Common myeloid progenitor, CD34-positive (primary cell): ENCODE data around the gene ZDHHC7.

Experiments
- CTCF ChIA-PET: fragments of 350-600 bp; sonication (Branson Sonifier 250); formaldehyde crosslinking; loops from one replicate; lab custom pipeline; 2021; ENCODE audit warnings: antibody characterized with exemption; lab: Charles Lee
- POLR2A ChIA-PET: fragments of 350-600 bp; sonication (Branson Sonifier 250); formaldehyde crosslinking; loops from one replicate; lab custom pipeline; 2021; ENCODE audit warnings: antibody characterized with exemption; lab: Charles Lee
- DNase-seq, 3 donors: peaks; one replicate each; pipeline versions ENCODE4 v3.0.0 to v3.0.0-alpha.2; 2013
- H3K27ac ChIP-seq, 2 experiments: 1 replicate in 1 of 2; 2 replicates in 1 of 2; pipeline ENCODE4 v1.7.0; 2013; ENCODE audit warnings: inconsistent platforms in 2 of 2, low read length in 2 of 2, mild to moderate bottlenecking in 2 of 2, low read depth in 1 of 2, moderate library complexity in 1 of 2; ENCODE audit not compliant: severe bottlenecking in 2 of 2, insufficient read depth in 1 of 2, poor library complexity in 1 of 2
- H3K27me3 ChIP-seq, 5 experiments: replicated peaks in 2 of 5; 1 replicate in 3 of 5; 2 replicates in 2 of 5; pipeline versions ENCODE4 v1.6.1 to v1.7.0; 2013; ENCODE audit warnings: low read length in 4 of 5, mild to moderate bottlenecking in 2 of 5, moderate library complexity in 2 of 5, inconsistent platforms in 1 of 5; ENCODE audit not compliant: insufficient read depth in 5 of 5, control insufficient read depth in 4 of 5
- H3K36me3 ChIP-seq, 4 experiments: 1 replicate in 2 of 4; 2 replicates in 2 of 4; pipeline versions ENCODE4 v1.6.1 to v1.7.0; 2013; ENCODE audit warnings: low read length in 3 of 4, control low read depth in 1 of 4, mild to moderate bottlenecking in 1 of 4; ENCODE audit not compliant: control insufficient read depth in 4 of 4, insufficient read depth in 4 of 4
- H3K4me1 ChIP-seq, 4 experiments: 1 replicate in 3 of 4; 2 replicates in 1 of 4; pipeline versions ENCODE4 v1.6.1 to v1.7.1; 2013; ENCODE audit warnings: low read length in 3 of 4, mild to moderate bottlenecking in 3 of 4, control low read depth in 1 of 4, inconsistent platforms in 1 of 4, moderate library complexity in 1 of 4; ENCODE audit not compliant: control insufficient read depth in 4 of 4, insufficient read depth in 4 of 4; ENCODE audit errors: control extremely low read depth in 1 of 4
- H3K4me3 ChIP-seq, 7 experiments: 1 replicate in 4 of 7; 2 replicates in 3 of 7; pipeline versions ENCODE4 v1.5.1 to v1.7.0; 2013; ENCODE audit warnings: mild to moderate bottlenecking in 7 of 7, low read length in 6 of 7, moderate library complexity in 6 of 7, inconsistent platforms in 2 of 7, low read depth in 2 of 7, control low read depth in 1 of 7; ENCODE audit not compliant: insufficient read depth in 4 of 7, control insufficient read depth in 1 of 7; ENCODE audit errors: extremely low read depth in 1 of 7
- H3K9me3 ChIP-seq, 5 experiments: 1 replicate in 4 of 5; 2 replicates in 1 of 5; pipeline versions ENCODE4 v1.6.1 to v1.7.1; 2013; ENCODE audit warnings: low read length in 4 of 5, mild to moderate bottlenecking in 2 of 5, inconsistent platforms in 1 of 5, low read depth in 1 of 5, moderate library complexity in 1 of 5; ENCODE audit not compliant: control insufficient read depth in 4 of 5, insufficient read depth in 2 of 5; ENCODE audit errors: control extremely low read depth in 1 of 5
- WGBS: methylation state at CpG from one replicate; pipeline ENCODE4 v1.1.5; 2013; ENCODE audit not compliant: insufficient coverage; 5-methylcytosine and 5-hydroxymethylcytosine counted together

The ZDHHC7 gene

GRCh38 chr16:84989749-84990620 lies 21.4 kb downstream of the ZDHHC7 start:
- ChIA-PET POLR2A (interaction anchor here (0.6 kb wide), 1 partner anchor 22 kb away, joined by 4 read pairs; the partner anchor contains the start of gene ZDHHC7), CTCF (interaction anchor here (1.1 to 2.9 kb wide), 7 partner anchors 9 to 237 kb away, joined by 3 to 9 read pairs (median 3); no protein-coding TSS in a partner anchor)
- H3K36me3 ChIP-seq, result peaks cover 18 to 81% (median 54%) of the 10 kb centered on the region in 4 experiments
- no peaks in the 10 kb centered on the region for H3K4me1 ChIP-seq
- no peaks in the 10 kb centered on the region for H3K9me3 ChIP-seq
- H3K4me3 ChIP-seq, result no peak overlapping the region
- no peaks in the 10 kb centered on the region for H3K27me3 ChIP-seq
- no peak overlapping the region for H3K27ac ChIP-seq
- WGBS, result 94% methylated on average over 27 of the region's 27 CpGs
- DNase-seq, result no peak

- ChIA-PET CTCF (interaction anchor here (1.1 to 2.9 kb wide), 2 partner anchors 16 to 63 kb away, joined by 3 to 9 read pairs; no protein-coding TSS in a partner anchor), POLR2A (no interaction called here)
- no peak for DNase-seq
- no peak overlapping the region for H3K4me3 ChIP-seq
- no peak overlapping the region for H3K27ac ChIP-seq
- peaks cover 0 to 3% (median under 1%) of the 10 kb centered on the region in 4 experiments for H3K4me1 ChIP-seq
- H3K9me3 ChIP-seq, result no peaks in the 10 kb centered on the region
- H3K36me3 ChIP-seq, result peaks cover 12 to 74% (median 47%) of the 10 kb centered on the region in 4 experiments
- WGBS, result 97% methylated on average over 9 of the region's 16 CpGs
- no peaks in the 10 kb centered on the region for H3K27me3 ChIP-seq
Observed at GRCh38 chr16:84988328-84989080, 22.8 kb downstream of the ZDHHC7 start.

- H3K27ac ChIP-seq, result no peak overlapping the region
- POLR2A ChIA-PET, result no interaction called here
- DNase-seq, result no peak
- no peak overlapping the region for H3K4me3 ChIP-seq
- no peaks in the 10 kb centered on the region for H3K27me3 ChIP-seq
- CTCF ChIA-PET, result no interaction called here
- no peaks in the 10 kb centered on the region for H3K9me3 ChIP-seq
- 100% methylated on average over 1 of the region's 1 CpG for WGBS
- peaks cover 12 to 71% (median 43%) of the 10 kb centered on the region in 4 experiments for H3K36me3 ChIP-seq
- H3K4me1 ChIP-seq, result peaks cover 0 to 14% (median 6%) of the 10 kb centered on the region in 4 experiments
Observed at GRCh38 chr16:84986879-84987278, 24.5 kb downstream of the ZDHHC7 start.

- Histone ChIP-seq H3K4me1 (peaks cover 0 to 14% (median 6%) of the 10 kb centered on the region in 4 experiments), H3K4me3 (no peak overlapping the region), H3K27ac (no peak overlapping the region), H3K27me3 (no peaks in the 10 kb centered on the region), H3K9me3 (no peaks in the 10 kb centered on the region), H3K36me3 (peaks cover 16 to 76% (median 50%) of the 10 kb centered on the region in 4 experiments)
- ChIA-PET CTCF (no interaction called here), POLR2A (no interaction called here)
- 97% methylated on average over 22 of the region's 22 CpGs for WGBS
- DNase-seq, result no peak
Observed at GRCh38 chr16:84986102-84986501, 25.2 kb downstream of the ZDHHC7 start.

- POLR2A ChIA-PET, result no interaction called here
- Histone ChIP-seq H3K27me3 (no peaks in the 10 kb centered on the region), H3K9me3 (no peaks in the 10 kb centered on the region), H3K4me1 (peaks cover 0 to 14% (median 6%) of the 10 kb centered on the region in 4 experiments), H3K27ac (no peak overlapping the region), H3K36me3 (peaks cover 12 to 76% (median 51%) of the 10 kb centered on the region in 4 experiments), H3K4me3 (no peak overlapping the region)
- DNase-seq, result no peak
- CTCF ChIA-PET, result no interaction called here
- WGBS, result 94% methylated on average over 11 of the region's 15 CpGs
Observed at GRCh38 chr16:84985079-84986065, 26.0 kb downstream of the ZDHHC7 start.

- POLR2A ChIA-PET, result no interaction called here
- Histone ChIP-seq H3K27me3 (no peaks in the 10 kb centered on the region), H3K4me1 (peaks cover 0 to 14% (median 6%) of the 10 kb centered on the region in 4 experiments), H3K4me3 (no peak overlapping the region), H3K9me3 (no peaks in the 10 kb centered on the region), H3K36me3 (peaks cover 5 to 67% (median 40%) of the 10 kb centered on the region in 4 experiments), H3K27ac (no peak overlapping the region)
- CTCF ChIA-PET, result interaction anchor here (0.8 to 3.2 kb wide), 15 partner anchors 10 to 230 kb away, joined by 3 to 13 read pairs (median 4); no protein-coding TSS in a partner anchor
- DNase-seq, result peak; percentile 39 to 80 (median 77)
- 72% methylated on average over 4 of the region's 9 CpGs for WGBS
Observed at GRCh38 chr16:84982434-84982833, 28.9 kb downstream of the ZDHHC7 start.
